ENCODE data around the gene APBB2. TPM values are rescaled to one million over a fixed set of nuclear protein-coding genes. Genes with fewer than 3 reads are reported as not detected.
"Not testable (repeated sequence)": the region's sequence is repeated elsewhere in the genome, so short reads cannot be mapped to it uniquely, and the experiment has no call there.

APBB2 gene
- total RNA-seq, 2 donors from 2014 or later = 17.4 to 56.6 TPM

GRCh38 chr4:40825014-40825838 is 389.1 kb downstream of the APBB2 start:
- Histone ChIP-seq H3K27me3 (replicated peaks; ENCODE audit: insufficient read depth) (no peaks in the 10 kb centered on the region), H3K4me1 (replicated peaks) (no peaks in the 10 kb centered on the region), H3K36me3 (no peaks in the 10 kb centered on the region), H3K27ac (no peak overlapping the region), H3K4me3 (no peak overlapping the region), H3K9me3 (no peaks in the 10 kb centered on the region)
- no peak for DNase-seq (ENCODE audit: low spot score)
- WGBS = 84% methylated on average over 19 of the region's 19 CpGs
- intact Hi-C loops (cut with DNase I) = no loop called here
- TF ChIP-seq POLR2A (IDR thresholded peaks at IDR 0.05) (no peak), POLR2AphosphoS5 (IDR thresholded peaks at IDR 0.05) (no peak)

GRCh38 chr4:40822420-40823166 is 391.7 kb downstream of the APBB2 start:
- Histone ChIP-seq H3K27ac (no peak overlapping the region), H3K4me3 (no peak overlapping the region), H3K4me1 (replicated peaks) (no peaks in the 10 kb centered on the region), H3K27me3 (replicated peaks; ENCODE audit: insufficient read depth) (no peaks in the 10 kb centered on the region), H3K9me3 (no peaks in the 10 kb centered on the region), H3K36me3 (no peaks in the 10 kb centered on the region)
- WGBS = 91% methylated on average over 8 of the region's 8 CpGs
- TF ChIP-seq POLR2AphosphoS5 (IDR thresholded peaks at IDR 0.05) = no peak
- TF ChIP-seq POLR2A (IDR thresholded peaks at IDR 0.05) = no peak
- TF ChIP-seq CTCF (IDR thresholded peaks at IDR 0.05) = no peak
- intact Hi-C loops (cut with DNase I) = no loop called here
- DNase-seq (ENCODE audit: low spot score) = no peak

GRCh38 chr4:40820101-40820500 is 394.2 kb downstream of the APBB2 start:
- Histone ChIP-seq H3K9me3 (no peaks in the 10 kb centered on the region), H3K4me3 (no peak overlapping the region), H3K27me3 (replicated peaks; ENCODE audit: insufficient read depth) (no peaks in the 10 kb centered on the region), H3K27ac (no peak overlapping the region), H3K4me1 (replicated peaks) (no peaks in the 10 kb centered on the region), H3K36me3 (no peaks in the 10 kb centered on the region)
- TF ChIP-seq POLR2AphosphoS5 (IDR thresholded peaks at IDR 0.05) (no peak), POLR2A (IDR thresholded peaks at IDR 0.05) (no peak), CTCF (IDR thresholded peaks at IDR 0.05) (no peak)
- WGBS = 90% methylated on average over 11 of the region's 11 CpGs
- no peak for DNase-seq (ENCODE audit: low spot score)
- intact Hi-C loops (cut with DNase I) = no loop called here

GRCh38 chr4:40817157-40817556 is 397.2 kb downstream of the APBB2 start:
- H3K4me3 ChIP-seq; intact Hi-C loops (cut with DNase I); H3K4me1 ChIP-seq (replicated peaks); H3K9me3 ChIP-seq; H3K36me3 ChIP-seq; DNase-seq (ENCODE audit: low spot score); H3K27me3 ChIP-seq (replicated peaks; ENCODE audit: insufficient read depth); H3K27ac ChIP-seq: not testable (repeated sequence)
- WGBS = 92% methylated on average over 6 of the region's 6 CpGs

- Histone ChIP-seq H3K27me3 (replicated peaks; ENCODE audit: insufficient read depth) (no peaks in the 10 kb centered on the region), H3K4me1 (replicated peaks) (no peaks in the 10 kb centered on the region), H3K9me3 (no peaks in the 10 kb centered on the region), H3K27ac (no peak overlapping the region), H3K36me3 (no peaks in the 10 kb centered on the region), H3K4me3 (no peak overlapping the region)
- 84% methylated on average over 2 of the region's 2 CpGs for WGBS
- intact Hi-C loops (cut with DNase I) = no loop called here
- TF ChIP-seq POLR2AphosphoS5 (IDR thresholded peaks at IDR 0.05) (no peak), CTCF (IDR thresholded peaks at IDR 0.05) (no peak), POLR2A (IDR thresholded peaks at IDR 0.05) (no peak)
- no peak for DNase-seq (ENCODE audit: low spot score)
Observed at GRCh38 chr4:40812856-40813255, 401.5 kb downstream of the APBB2 start.

All from prostate gland (tissue), 2 donors.